Astrocyte (in vitro differentiated cells and primary cell): Measurements from ENCODE around the gene ACBD3.

Source experiments
- CTCF ChIP-seq: IDR thresholded peaks from 2 replicates; pipeline ENCODE4 v1.5.1; 2011; ENCODE audit warnings: low read depth, mild to moderate bottlenecking, inconsistent platforms, low read length, moderate library complexity; ENCODE audit not compliant: insufficient read depth
- EZH2 ChIP-seq: IDR thresholded peaks from 2 replicates; pipeline ENCODE4 v1.6.1; 2012; ENCODE audit warnings: mild to moderate bottlenecking, low read length, inconsistent platforms; ENCODE audit not compliant: insufficient read depth

GRCh38 chr1:226154593-226154992, 31.9 kb downstream of the ACBD3 start:
- TF ChIP-seq CTCF, result no peak
- no peak for TF ChIP-seq EZH2
